ENCODE measurements around the gene GPT2. TPM values are rescaled to one million over a fixed set of nuclear protein-coding genes. Genes with fewer than 3 reads are reported as not detected.

Gene GPT2
- total RNA-seq, 3 donors from 2014 or later (not counting 1 experiment from before 2014, with no cell fraction given) = 0.64 to 1.3 (median 1.2) TPM

- H3K27ac ChIP-seq (ENCODE audit: low read length) = no peak overlapping the region
- Mint-ChIP-seq H3K4me1 (no peaks in the 10 kb centered on the region), H3K36me3 (no peaks in the 10 kb centered on the region), H3K27ac (no peak overlapping the region), H3K4me3 (no peak overlapping the region), H3K27me3 (ENCODE audit: low read depth in 2 of 2) (no peaks in the 10 kb centered on the region), H3K9me3 (no peaks in the 10 kb centered on the region)
- H3K4me1 ChIP-seq (ENCODE audit: control insufficient read depth, insufficient read depth, low read length) = no peaks in the 10 kb centered on the region
- H3K4me3 ChIP-seq (ENCODE audit: low read length) = no peak overlapping the region
- H3K27me3 ChIP-seq (ENCODE audit: control insufficient read depth, insufficient read depth, low read length) = no peaks in the 10 kb centered on the region
- WGBS (ENCODE audit: insufficient coverage) = 82% methylated on average over 2 of the region's 2 CpGs
- TF ChIP-seq CTCF (IDR thresholded peaks at IDR 0.05) = no peak
- intact Hi-C loops (cut with micrococcal nuclease) = loop anchor here (1.0 to 10.0 kb wide), 2 partner anchors 54 to 1310 kb away; no protein-coding TSS in a partner anchor
- no peak for DNase-seq
- no peaks in the 10 kb centered on the region for H3K9me3 ChIP-seq (ENCODE audit: control insufficient read depth, insufficient read depth, low read length)
- no peak for ATAC-seq
- no peaks in the 10 kb centered on the region for H3K36me3 ChIP-seq (ENCODE audit: control insufficient read depth, insufficient read depth, low read length)
Observed at GRCh38 chr16:46854846-46855245, 29.3 kb upstream of the GPT2 start.

- Histone ChIP-seq H3K27ac (ENCODE audit: low read length) (no peak overlapping the region), H3K9me3 (ENCODE audit: control insufficient read depth, insufficient read depth, low read length) (no peaks in the 10 kb centered on the region), H3K27me3 (ENCODE audit: control insufficient read depth, insufficient read depth, low read length) (no peaks in the 10 kb centered on the region), H3K4me1 (ENCODE audit: control insufficient read depth, insufficient read depth, low read length) (no peaks in the 10 kb centered on the region), H3K4me3 (ENCODE audit: low read length) (no peak overlapping the region), H3K36me3 (ENCODE audit: control insufficient read depth, insufficient read depth, low read length) (no peaks in the 10 kb centered on the region)
- intact Hi-C loops (cut with micrococcal nuclease) = loop anchor here (10.0 kb wide), 1 partner anchor 1309 kb away; no protein-coding TSS in a partner anchor
- no peak overlapping the region for H3K27ac Mint-ChIP-seq
- 89% methylated on average over 4 of the region's 4 CpGs for WGBS (ENCODE audit: insufficient coverage)
- TF ChIP-seq CTCF (IDR thresholded peaks at IDR 0.05) = no peak
- DNase-seq = no peak
- H3K36me3 Mint-ChIP-seq = no peaks in the 10 kb centered on the region
- ATAC-seq = no peak
- no peaks in the 10 kb centered on the region for H3K9me3 Mint-ChIP-seq
- no peaks in the 10 kb centered on the region for H3K27me3 Mint-ChIP-seq (ENCODE audit: low read depth in 2 of 2)
- no peak overlapping the region for H3K4me3 Mint-ChIP-seq
- H3K4me1 Mint-ChIP-seq = no peaks in the 10 kb centered on the region
Observed at GRCh38 chr16:46855389-46855788, 28.8 kb upstream of the GPT2 start.

GRCh38 chr16:46857368-46857945 is 26.7 kb upstream of the GPT2 start:
- TF ChIP-seq CTCF (IDR thresholded peaks at IDR 0.05) = no peak
- intact Hi-C loops (cut with micrococcal nuclease) = loop anchor here (10.0 kb wide), 1 partner anchor 1307 kb away; no protein-coding TSS in a partner anchor
- Histone ChIP-seq H3K27me3 (ENCODE audit: control insufficient read depth, insufficient read depth, low read length) (no peaks in the 10 kb centered on the region), H3K4me3 (ENCODE audit: low read length) (no peak overlapping the region), H3K4me1 (ENCODE audit: control insufficient read depth, insufficient read depth, low read length) (no peaks in the 10 kb centered on the region), H3K27ac (ENCODE audit: low read length) (no peak overlapping the region), H3K9me3 (ENCODE audit: control insufficient read depth, insufficient read depth, low read length) (no peaks in the 10 kb centered on the region), H3K36me3 (ENCODE audit: control insufficient read depth, insufficient read depth, low read length) (no peaks in the 10 kb centered on the region)
- H3K27me3 Mint-ChIP-seq (ENCODE audit: low read depth in 2 of 2) = no peaks in the 10 kb centered on the region
- no peaks in the 10 kb centered on the region for H3K4me1 Mint-ChIP-seq
- DNase-seq = peak in 1 of 2 donors; percentile 22
- WGBS (ENCODE audit: insufficient coverage) = 74% methylated on average over 6 of the region's 6 CpGs
- no peaks in the 10 kb centered on the region for H3K9me3 Mint-ChIP-seq
- no peak overlapping the region for H3K27ac Mint-ChIP-seq
- no peaks in the 10 kb centered on the region for H3K36me3 Mint-ChIP-seq
- peak in 2 of 3 donors; percentile 31 to 40 for ATAC-seq
- H3K4me3 Mint-ChIP-seq = no peak overlapping the region

GRCh38 chr16:46858151-46858550 is 26.0 kb upstream of the GPT2 start:
- Mint-ChIP-seq H3K4me3 (no peak overlapping the region), H3K27me3 (ENCODE audit: low read depth in 2 of 2) (no peaks in the 10 kb centered on the region), H3K4me1 (no peaks in the 10 kb centered on the region), H3K36me3 (no peaks in the 10 kb centered on the region), H3K27ac (no peak overlapping the region), H3K9me3 (no peaks in the 10 kb centered on the region)
- intact Hi-C loops (cut with micrococcal nuclease) = loop anchor here (10.0 kb wide), 1 partner anchor 1307 kb away; no protein-coding TSS in a partner anchor
- H3K27me3 ChIP-seq (ENCODE audit: control insufficient read depth, insufficient read depth, low read length) = no peaks in the 10 kb centered on the region
- H3K4me1 ChIP-seq (ENCODE audit: control insufficient read depth, insufficient read depth, low read length) = no peaks in the 10 kb centered on the region
- no peak overlapping the region for H3K27ac ChIP-seq (ENCODE audit: low read length)
- no peak for TF ChIP-seq CTCF (IDR thresholded peaks at IDR 0.05)
- H3K36me3 ChIP-seq (ENCODE audit: control insufficient read depth, insufficient read depth, low read length) = no peaks in the 10 kb centered on the region
- ATAC-seq = no peak
- H3K4me3 ChIP-seq (ENCODE audit: low read length) = no peak overlapping the region
- whole genome bisulfite sequencing (ENCODE audit: insufficient coverage) = 99% methylated on average over 6 of the region's 6 CpGs
- H3K9me3 ChIP-seq (ENCODE audit: control insufficient read depth, insufficient read depth, low read length) = no peaks in the 10 kb centered on the region
- DNase-seq = no peak

Measured in natural killer cell (primary cell).